ENCODE data around the gene BTK.

DNA sequence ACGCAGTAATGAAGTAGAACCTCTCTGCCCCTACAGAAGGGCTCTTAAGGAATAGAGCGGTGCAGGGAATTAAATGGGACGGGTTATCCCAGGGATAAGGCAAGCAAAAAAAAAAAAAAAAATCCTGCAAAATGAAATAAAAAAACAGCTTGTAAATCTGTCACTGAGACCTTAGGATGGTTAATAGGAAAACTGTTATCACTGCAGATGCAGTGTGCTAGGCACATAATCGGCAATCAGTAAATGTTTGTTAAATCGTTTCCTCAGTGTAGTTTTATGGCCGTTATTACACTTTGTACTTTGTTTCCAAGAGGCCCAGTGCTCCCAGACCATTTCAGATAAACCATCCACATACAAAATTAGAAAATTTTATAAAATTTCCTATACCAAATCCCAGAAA is 23.1 kb upstream of the BTK start:
- TF ChIP-seq EZH2 (IDR thresholded peaks at IDR 0.05; ENCODE audit: insufficient read depth, poor library complexity, severe bottlenecking) (no peak), EZH2phosphoT487 (IDR thresholded peaks at IDR 0.05; ENCODE audit: insufficient read depth, low read depth) (no peak)
